GM19395 (cell line): ENCODE results near the gene ZFP3.
"Not testable (repeated sequence)": the region's sequence is repeated elsewhere in the genome, so short reads cannot be mapped to it uniquely, and the experiment has no call there.

Source experiments
- ATAC-seq: cut with Tn5 transposase; IDR thresholded peaks from one replicate; pipeline ENCODE4 v1.9.1; 2021; ENCODE audit warnings: mild to moderate bottlenecking, moderate library complexity; ENCODE audit not compliant: unreplicated experiment

Gene ZFP3

GRCh38 chr17:5137511-5138197 is 59.4 kb downstream of the ZFP3 start:
- ATAC-seq: not testable (repeated sequence)

GRCh38 chr17:5138198-5138544 is 59.9 kb downstream of the ZFP3 start:
- not testable (repeated sequence) for ATAC-seq

- no peak for ATAC-seq
Measured at GRCh38 chr17:5138616-5139457, 60.6 kb downstream of the ZFP3 start.

- no peak for ATAC-seq
Measured at GRCh38 chr17:5139458-5139732, 61.1 kb downstream of the ZFP3 start.

DNA sequence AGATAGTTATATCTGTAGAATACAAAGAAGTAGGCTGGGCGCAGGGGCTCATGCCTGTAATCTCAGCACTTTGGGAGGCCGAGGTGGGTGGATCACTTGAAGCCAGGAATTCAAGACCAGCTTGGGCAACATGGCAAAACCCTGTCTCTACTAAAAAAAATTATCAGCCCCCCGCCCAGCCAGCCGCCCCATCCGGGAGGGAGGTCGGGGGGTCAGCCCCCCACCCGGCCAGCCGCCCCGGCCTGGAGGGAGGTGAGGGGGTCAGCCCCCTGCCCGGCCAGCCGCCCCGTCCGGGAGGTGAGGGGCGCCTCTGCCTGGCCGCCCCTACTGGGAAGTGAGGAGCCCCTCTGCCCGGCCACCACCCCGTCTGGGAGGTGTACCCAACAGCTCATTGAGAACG is 64.6 kb downstream of the ZFP3 start:
- ATAC-seq: not testable (repeated sequence)
